HEK293 (cell line): ENCODE measurements around the gene CAPRIN1.

Source experiments
- CTCF ChIP-seq: fragments of 450-650 bp; formaldehyde crosslinking; IDR thresholded peaks from 2 replicates; pipeline ENCODE4 v1.5.1; 2016; ENCODE audit warnings: missing biosample characterization, missing genetic modification characterization
- KLF8 ChIP-seq: fragments of 450-650 bp; formaldehyde crosslinking; IDR thresholded peaks from 2 replicates; pipeline ENCODE4 v1.5.1; 2016; ENCODE audit warnings: missing biosample characterization, missing genetic modification characterization
- ZNF501 ChIP-seq: fragments of 450-650 bp; formaldehyde crosslinking; IDR thresholded peaks from 2 replicates; pipeline ENCODE4 v1.5.1; 2016; ENCODE audit warnings: missing biosample characterization, missing genetic modification characterization

- TF ChIP-seq ZNF501 (tag by site-specific recombination) (no peak), CTCF (tag by site-specific recombination) (no peak), KLF8 (no peak)
These were observed 97.1 kb downstream of the CAPRIN1 start for GRCh38 chr11:34148504-34149165.
